Fibroblast of lung (primary cell): ENCODE data around the gene KDM6B. TPM values are rescaled to one million over a fixed set of nuclear protein-coding genes. Genes with fewer than 3 reads are reported as not detected.

ENCODE experiments used
- DNase-seq, 2 donors: peaks; one replicate each; pipeline versions ENCODE4 v3.0.0 to v3.0.0-alpha.2; 2010; ENCODE audit warnings: low read depth in 2 of 2
- H2AFZ ChIP-seq: 2 replicates; pipeline ENCODE4 v1.5.1; 2012; ENCODE audit warnings: low read length, control low read depth, inconsistent platforms
- H3K27ac ChIP-seq: 2 replicates; pipeline ENCODE4 v1.5.1; 2011; ENCODE audit warnings: low read length, control low read depth; ENCODE audit not compliant: insufficient read depth
- H3K27me3 ChIP-seq: 2 replicates; pipeline ENCODE4 v1.5.1; 2011; ENCODE audit warnings: mild to moderate bottlenecking, low read length; ENCODE audit not compliant: control insufficient read depth, insufficient read depth
- H3K36me3 ChIP-seq: 2 replicates; pipeline ENCODE4 v1.5.1; 2011; ENCODE audit warnings: low read length; ENCODE audit not compliant: control insufficient read depth, insufficient read depth
- H3K4me1 ChIP-seq: 2 replicates; pipeline ENCODE4 v1.5.1; 2011; ENCODE audit warnings: low read length; ENCODE audit not compliant: control insufficient read depth, insufficient read depth; ENCODE audit errors: extremely low read depth
- H3K4me2 ChIP-seq: 2 replicates; pipeline ENCODE4 v1.5.1; 2011; ENCODE audit warnings: low read length, control low read depth; ENCODE audit not compliant: insufficient read depth; ENCODE audit errors: extremely low read depth
- H3K4me3 ChIP-seq, 4 experiments: fragments of 200-600 bp in 1 of 4; sonication (generic) in 1 of 4; replicated peaks in 1 of 4; 2 replicates each; pipeline ENCODE4 v1.5.1; 2011 to 2016; ENCODE audit warnings: low read length in 4 of 4, low read depth in 3 of 4, mild to moderate bottlenecking in 3 of 4, control low read depth in 2 of 4, inconsistent platforms in 1 of 4, mixed read lengths in 1 of 4; ENCODE audit not compliant: insufficient read depth in 1 of 4; ENCODE audit errors: control extremely low read depth in 1 of 4
- H3K79me2 ChIP-seq: 2 replicates; pipeline ENCODE4 v1.5.1; 2012; ENCODE audit warnings: mild to moderate bottlenecking, low read length, inconsistent platforms; ENCODE audit not compliant: control insufficient read depth, insufficient read depth
- H3K9ac ChIP-seq: 2 replicates; pipeline ENCODE4 v1.5.1; 2011; ENCODE audit warnings: mild to moderate bottlenecking, low read length, control low read depth; ENCODE audit not compliant: insufficient read depth
- H3K9me3 ChIP-seq: 2 replicates; pipeline ENCODE4 v1.5.1; 2012; ENCODE audit warnings: low read depth, low read length; ENCODE audit not compliant: control insufficient read depth, insufficient read depth
- H4K20me1 ChIP-seq: 2 replicates; pipeline ENCODE4 v1.5.1; 2011; ENCODE audit warnings: low read length; ENCODE audit not compliant: control insufficient read depth, insufficient read depth; ENCODE audit errors: extremely low read depth
- EZH2 ChIP-seq: IDR thresholded peaks from 2 replicates; pipeline ENCODE4 v1.5.1; 2012; ENCODE audit warnings: low read length, control low read depth, mild to moderate bottlenecking; ENCODE audit errors: missing control alignments
- polyA plus RNA-seq, 2 donors: library from polyadenylated mRNA; depleted of rRNA in 1 of 2; stranded (reverse) in 1 of 2; unstranded in 1 of 2; fragments of >200 nt; gene quantifications; 2 replicates each; pipeline ENCODE4 v1.2.1, GENCODE V29; 2011 to 2012; ENCODE audit warnings: missing spikeins in 1 of 2
- total RNA-seq: library from RNA; depleted of rRNA; stranded (reverse); fragments of >200 nt; gene quantifications from 2 replicates; pipeline ENCODE4 v1.2.1, GENCODE V29; 2014
- TF ChIP-seq, protein P1 (sequence below), 2 donors: IDR thresholded peaks in 1 of 2; conservative IDR thresholded peaks in 1 of 2; 1 replicate in 1 of 2; 2 replicates in 1 of 2; pipeline ENCODE4 v1.5.1; 2011 to 2012; ENCODE audit warnings: low read length in 2 of 2, control low read depth in 1 of 2, inconsistent platforms in 1 of 2, low read depth in 1 of 2, mild to moderate bottlenecking in 1 of 2

KDM6B gene
- total and polyA plus RNA-seq, 2 donors (not counting 1 experiment from before 2014, with no cell fraction given), result 1.1 to 9.4 TPM

DNA sequence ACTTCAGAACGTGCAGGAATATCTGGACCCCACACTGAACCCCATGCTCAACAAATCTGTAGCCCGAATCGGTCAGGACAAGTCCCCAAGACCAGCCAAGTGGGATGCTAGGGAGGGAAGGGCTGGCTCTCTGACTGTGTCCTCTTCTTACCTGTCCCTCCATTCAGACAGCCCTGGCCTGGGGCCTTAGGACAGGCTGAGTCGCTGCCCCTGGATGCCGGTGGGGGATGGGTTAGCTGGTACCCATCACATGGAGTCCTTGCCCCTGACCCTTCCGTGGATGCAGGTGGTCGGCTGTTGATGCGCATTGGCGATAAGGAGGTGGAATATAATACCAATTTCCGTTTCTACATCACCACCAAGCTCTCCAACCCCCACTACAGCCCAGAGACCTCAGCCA lies 16.0 kb upstream of the KDM6B start:
- Histone ChIP-seq H3K4me1 (no peaks in the 10 kb centered on the region), H3K79me2 (no peaks in the 10 kb centered on the region), H2AFZ (no peak overlapping the region), H4K20me1 (no peaks in the 10 kb centered on the region), H3K9ac (no peak overlapping the region), H3K4me2 (no peak overlapping the region), H3K36me3 (no peaks in the 10 kb centered on the region), H3K9me3 (no peaks in the 10 kb centered on the region), H3K27me3 (peaks cover 15% of the 10 kb centered on the region), H3K4me3 (no peak overlapping the region), H3K27ac (no peak overlapping the region)
- no peak for TF ChIP-seq EZH2
- TF ChIP-seq, protein P1, sequence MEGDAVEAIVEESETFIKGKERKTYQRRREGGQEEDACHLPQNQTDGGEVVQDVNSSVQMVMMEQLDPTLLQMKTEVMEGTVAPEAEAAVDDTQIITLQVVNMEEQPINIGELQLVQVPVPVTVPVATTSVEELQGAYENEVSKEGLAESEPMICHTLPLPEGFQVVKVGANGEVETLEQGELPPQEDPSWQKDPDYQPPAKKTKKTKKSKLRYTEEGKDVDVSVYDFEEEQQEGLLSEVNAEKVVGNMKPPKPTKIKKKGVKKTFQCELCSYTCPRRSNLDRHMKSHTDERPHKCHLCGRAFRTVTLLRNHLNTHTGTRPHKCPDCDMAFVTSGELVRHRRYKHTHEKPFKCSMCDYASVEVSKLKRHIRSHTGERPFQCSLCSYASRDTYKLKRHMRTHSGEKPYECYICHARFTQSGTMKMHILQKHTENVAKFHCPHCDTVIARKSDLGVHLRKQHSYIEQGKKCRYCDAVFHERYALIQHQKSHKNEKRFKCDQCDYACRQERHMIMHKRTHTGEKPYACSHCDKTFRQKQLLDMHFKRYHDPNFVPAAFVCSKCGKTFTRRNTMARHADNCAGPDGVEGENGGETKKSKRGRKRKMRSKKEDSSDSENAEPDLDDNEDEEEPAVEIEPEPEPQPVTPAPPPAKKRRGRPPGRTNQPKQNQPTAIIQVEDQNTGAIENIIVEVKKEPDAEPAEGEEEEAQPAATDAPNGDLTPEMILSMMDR (conservative IDR thresholded peaks at IDR 0.05 in 1 of 2, IDR thresholded peaks at IDR 0.05 in 1 of 2; ENCODE audit: low read depth in 1 of 2, low read length in 2 of 2), result no peak
- no peak for DNase-seq

DNA sequence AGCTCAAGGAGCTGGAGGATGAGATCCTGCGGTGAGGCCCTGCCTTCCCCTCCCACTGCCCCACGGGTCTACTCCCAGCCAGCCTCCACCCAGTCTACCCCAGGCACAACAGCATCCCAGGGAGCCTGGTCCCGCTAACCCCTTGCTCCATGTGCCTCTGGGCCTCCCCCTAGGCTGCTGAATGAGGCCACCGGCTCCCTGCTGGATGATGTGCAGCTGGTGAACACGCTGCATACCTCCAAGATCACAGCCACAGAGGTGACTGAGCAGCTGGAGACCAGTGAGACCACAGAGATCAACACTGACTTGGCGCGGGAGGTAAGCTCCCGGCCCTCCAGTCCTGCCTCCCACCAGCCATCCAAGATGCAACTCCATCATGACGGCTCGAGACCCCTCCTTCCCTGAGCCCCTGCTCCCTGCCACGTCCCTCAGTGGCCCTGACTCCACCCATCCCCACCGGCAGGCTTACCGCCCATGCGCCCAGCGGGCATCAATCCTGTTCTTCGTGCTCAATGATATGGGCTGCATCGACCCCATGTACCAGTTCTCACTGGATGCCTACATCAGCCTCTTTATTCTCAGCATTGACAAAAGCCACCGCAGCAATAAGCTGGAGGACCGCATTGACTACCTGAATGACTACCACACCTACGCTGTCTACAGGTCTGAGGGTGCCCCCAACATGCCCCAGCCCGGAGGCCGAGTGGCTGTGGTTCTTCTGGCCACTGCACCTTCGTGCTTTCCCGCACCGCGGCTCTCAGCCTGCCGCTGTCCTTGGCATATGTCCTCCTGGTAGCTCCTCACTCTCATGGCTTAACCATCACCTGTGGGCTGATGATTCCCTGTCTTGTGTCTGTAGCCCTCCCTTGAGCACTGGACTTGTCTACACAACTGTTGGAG lies 15.0 kb upstream of the KDM6B start:
- Histone ChIP-seq H3K4me2 (no peak overlapping the region), H3K9me3 (no peaks in the 10 kb centered on the region), H3K36me3 (no peaks in the 10 kb centered on the region), H3K27me3 (peaks cover 15% of the 10 kb centered on the region), H3K4me1 (no peaks in the 10 kb centered on the region), H2AFZ (no peak overlapping the region), H3K9ac (no peak overlapping the region), H3K79me2 (no peaks in the 10 kb centered on the region), H4K20me1 (no peaks in the 10 kb centered on the region), H3K4me3 (no peak overlapping the region), H3K27ac (no peak overlapping the region)
- no peak for DNase-seq
- no peak for TF ChIP-seq EZH2
- TF ChIP-seq, protein P1 (conservative IDR thresholded peaks at IDR 0.05 in 1 of 2, IDR thresholded peaks at IDR 0.05 in 1 of 2; ENCODE audit: low read depth in 1 of 2, low read length in 2 of 2), result no peak

DNA sequence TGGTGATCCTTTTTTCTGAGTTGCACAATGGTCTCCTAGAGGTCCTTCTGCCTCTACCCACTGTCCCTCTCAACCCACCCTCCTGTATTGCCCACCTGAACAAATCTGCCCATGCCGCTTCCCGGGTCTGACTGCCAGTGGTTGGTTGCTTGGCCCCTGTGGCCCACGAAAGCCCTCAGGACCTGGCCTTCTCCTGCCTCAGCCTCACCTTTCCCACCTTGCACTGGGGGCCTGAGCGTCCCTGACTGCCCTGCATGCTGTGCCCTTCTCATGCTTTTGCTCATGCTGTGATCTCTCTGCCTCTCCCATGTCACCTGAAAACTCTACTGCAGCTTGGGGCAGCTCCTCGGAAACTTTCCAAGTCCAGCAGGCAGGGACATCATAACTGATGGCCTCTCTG lies 13.8 kb upstream of the KDM6B start:
- Histone ChIP-seq H3K9ac (no peak overlapping the region), H3K79me2 (no peaks in the 10 kb centered on the region), H3K9me3 (no peaks in the 10 kb centered on the region), H3K4me2 (no peak overlapping the region), H3K27me3 (peaks cover 15% of the 10 kb centered on the region), H4K20me1 (no peaks in the 10 kb centered on the region), H2AFZ (no peak overlapping the region), H3K4me3 (no peak overlapping the region), H3K27ac (no peak overlapping the region), H3K4me1 (no peaks in the 10 kb centered on the region), H3K36me3 (no peaks in the 10 kb centered on the region)
- DNase-seq, result no peak
- no peak for TF ChIP-seq EZH2
- TF ChIP-seq, protein P1 (conservative IDR thresholded peaks at IDR 0.05 in 1 of 2, IDR thresholded peaks at IDR 0.05 in 1 of 2; ENCODE audit: low read depth in 1 of 2, low read length in 2 of 2), result no peak
